NT2/D1 (cell line): ENCODE data around the gene MTX3.

Source experiments
- DNase-seq: peaks from one replicate; pipeline ENCODE4 v3.0.0-alpha.2; 2011; ENCODE audit warnings: low read depth, low spot score
- H3K27me3 ChIP-seq: 2 replicates; pipeline ENCODE4 v1.6.0; 2011; ENCODE audit warnings: mild to moderate bottlenecking; ENCODE audit not compliant: insufficient read length, insufficient read depth
- H3K36me3 ChIP-seq: 2 replicates; pipeline ENCODE4 v1.6.1; 2011; ENCODE audit warnings: mild to moderate bottlenecking, low read length, mixed read lengths; ENCODE audit not compliant: insufficient read depth, insufficient read length
- H3K4me1 ChIP-seq: 2 replicates; pipeline ENCODE4 v1.5.1; 2011; ENCODE audit not compliant: insufficient read depth, insufficient read length
- H3K4me3 ChIP-seq: 2 replicates; pipeline ENCODE4 v1.5.1; 2011; ENCODE audit warnings: low read depth; ENCODE audit not compliant: insufficient read length
- H3K9ac ChIP-seq: 2 replicates; pipeline ENCODE4 v1.6.0; 2011; ENCODE audit warnings: low read depth; ENCODE audit not compliant: insufficient read length
- H3K9me3 ChIP-seq: 2 replicates; pipeline ENCODE4 v1.5.1; 2011; ENCODE audit warnings: mild to moderate bottlenecking, low read length; ENCODE audit not compliant: insufficient read depth
- SUZ12 ChIP-seq: IDR thresholded peaks from 2 replicates; pipeline ENCODE4 v1.6.1; 2011; ENCODE audit not compliant: insufficient read length, insufficient read depth; ENCODE audit errors: extremely low read depth
- YY1 ChIP-seq: IDR thresholded peaks from 2 replicates; pipeline ENCODE4 v1.6.1; 2011; ENCODE audit not compliant: insufficient read length, insufficient read depth
- ZNF274 ChIP-seq: IDR thresholded peaks from 2 replicates; pipeline ENCODE4 v1.6.1; 2011; ENCODE audit warnings: mild to moderate bottlenecking, low read depth, low read length

MTX3 gene

DNA sequence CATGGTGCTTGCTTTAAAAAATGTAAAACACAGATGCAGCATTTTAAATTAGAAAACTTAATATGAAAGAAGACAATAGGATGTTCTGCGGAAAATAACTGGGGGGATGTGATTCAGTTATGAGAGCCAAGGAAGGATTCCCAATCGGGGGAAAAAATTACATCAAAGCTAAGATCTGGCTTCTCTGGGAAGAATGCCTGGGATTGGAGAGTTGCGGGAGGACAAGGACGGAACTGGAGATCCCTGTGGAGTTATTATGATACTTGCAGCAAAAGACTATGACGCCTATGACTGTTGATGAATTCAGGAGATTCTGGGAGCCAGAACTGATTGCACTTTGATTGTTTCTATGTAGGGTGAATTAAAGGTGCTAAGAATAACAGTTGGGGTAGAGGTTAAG lies 24.6 kb downstream of the MTX3 start:
- TF ChIP-seq SUZ12 (no peak), ZNF274 (no peak), YY1 (no peak)
- Histone ChIP-seq H3K27me3 (no peaks in the 10 kb centered on the region), H3K4me3 (no peak overlapping the region), H3K36me3 (no peaks in the 10 kb centered on the region), H3K9me3 (no peaks in the 10 kb centered on the region), H3K9ac (no peak overlapping the region), H3K4me1 (no peaks in the 10 kb centered on the region)
- no peak for DNase-seq

- Histone ChIP-seq H3K9me3 (no peaks in the 10 kb centered on the region), H3K4me3 (no peak overlapping the region), H3K27me3 (no peaks in the 10 kb centered on the region), H3K4me1 (no peaks in the 10 kb centered on the region), H3K9ac (no peak overlapping the region), H3K36me3 (no peaks in the 10 kb centered on the region)
- TF ChIP-seq YY1 (no peak), SUZ12 (no peak), ZNF274 (no peak)
- no peak for DNase-seq
Observed at GRCh38 chr5:79964136-79964535, 26.9 kb downstream of the MTX3 start.

DNA sequence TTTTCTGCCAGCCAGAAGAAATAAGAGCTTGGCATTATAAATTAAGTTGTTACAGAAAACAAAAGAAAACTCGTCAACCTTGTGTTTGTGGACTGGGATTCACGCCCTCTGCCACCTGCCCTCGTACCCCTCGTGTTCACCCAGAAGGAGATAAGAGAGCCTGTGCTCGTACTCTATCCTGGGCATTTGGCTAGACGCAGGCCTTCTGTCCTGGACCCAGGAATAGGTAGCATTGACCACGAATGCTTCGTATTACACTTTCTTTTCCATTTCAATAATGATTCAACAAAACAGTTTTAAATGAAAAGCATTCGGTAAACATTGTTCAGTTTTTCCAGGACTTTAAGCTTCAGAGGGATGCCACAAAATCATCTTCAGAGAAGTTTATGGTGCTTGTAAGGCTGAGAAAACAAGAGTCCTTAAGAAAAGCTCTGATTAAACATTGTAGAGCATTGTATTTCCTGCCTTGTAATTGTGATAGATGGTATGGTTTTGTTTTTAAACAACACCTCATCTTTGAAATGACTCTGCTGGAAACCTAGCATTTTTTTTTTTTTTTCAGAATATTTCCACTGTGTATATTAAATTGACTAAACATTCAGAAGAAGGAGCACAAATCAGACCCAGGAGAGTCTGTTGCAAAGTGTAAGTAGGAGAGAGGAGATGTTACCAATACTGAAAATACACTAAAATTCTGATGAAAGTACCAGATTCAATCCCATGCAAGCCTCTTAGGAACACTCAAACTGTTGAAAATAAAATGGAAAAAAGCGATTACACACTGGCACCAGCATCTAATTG lies 27.6 kb downstream of the MTX3 start:
- Histone ChIP-seq H3K9me3 (0 out of 2 replicates have a peak, but pooled peaks cover 3% of the 10 kb centered on the region), H3K36me3 (no peaks in the 10 kb centered on the region), H3K27me3 (no peaks in the 10 kb centered on the region), H3K4me3 (no peak overlapping the region), H3K4me1 (no peaks in the 10 kb centered on the region), H3K9ac (no peak overlapping the region)
- DNase-seq = no peak
- TF ChIP-seq YY1 (no peak), SUZ12 (no peak), ZNF274 (no peak)

DNA sequence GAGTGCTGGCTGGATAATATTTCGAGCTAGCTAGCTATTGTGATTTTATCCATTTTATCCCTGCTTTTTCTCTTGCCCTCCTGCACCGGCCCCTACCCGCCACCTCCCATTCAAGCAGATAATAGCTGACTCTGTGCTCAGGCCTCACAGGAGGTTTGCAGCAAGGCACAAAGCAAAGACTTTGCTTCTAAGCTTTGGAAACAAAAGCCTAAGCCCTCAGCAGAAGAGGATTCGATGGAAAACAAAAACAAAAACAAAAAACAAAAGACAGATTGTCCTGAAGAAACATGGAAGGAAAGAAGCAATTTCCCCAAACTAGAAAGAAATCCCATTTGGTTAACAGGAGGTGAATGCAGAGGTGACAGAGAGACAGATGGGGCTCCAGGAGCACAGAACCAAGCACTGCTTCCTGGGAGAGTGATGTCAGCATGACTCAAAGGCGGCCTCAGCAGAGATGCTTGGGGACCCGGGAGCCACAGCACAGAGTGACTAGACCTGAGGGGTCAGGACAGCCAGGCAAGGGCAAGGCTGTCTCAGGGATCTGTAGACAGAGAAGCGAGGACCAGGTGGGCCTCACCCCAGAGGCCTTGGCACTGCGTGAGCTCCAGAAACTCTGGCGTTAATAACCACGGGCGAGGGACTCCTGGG lies 28.4 kb downstream of the MTX3 start:
- H3K9ac ChIP-seq = no peak overlapping the region
- H3K4me3 ChIP-seq = no peak overlapping the region
- no peak for TF ChIP-seq ZNF274
- no peak for DNase-seq
- 0 out of 2 replicates have a peak, but pooled peaks cover 3% of the 10 kb centered on the region for H3K9me3 ChIP-seq
- no peaks in the 10 kb centered on the region for H3K27me3 ChIP-seq
- H3K4me1 ChIP-seq = no peaks in the 10 kb centered on the region
- H3K36me3 ChIP-seq = no peaks in the 10 kb centered on the region

DNA sequence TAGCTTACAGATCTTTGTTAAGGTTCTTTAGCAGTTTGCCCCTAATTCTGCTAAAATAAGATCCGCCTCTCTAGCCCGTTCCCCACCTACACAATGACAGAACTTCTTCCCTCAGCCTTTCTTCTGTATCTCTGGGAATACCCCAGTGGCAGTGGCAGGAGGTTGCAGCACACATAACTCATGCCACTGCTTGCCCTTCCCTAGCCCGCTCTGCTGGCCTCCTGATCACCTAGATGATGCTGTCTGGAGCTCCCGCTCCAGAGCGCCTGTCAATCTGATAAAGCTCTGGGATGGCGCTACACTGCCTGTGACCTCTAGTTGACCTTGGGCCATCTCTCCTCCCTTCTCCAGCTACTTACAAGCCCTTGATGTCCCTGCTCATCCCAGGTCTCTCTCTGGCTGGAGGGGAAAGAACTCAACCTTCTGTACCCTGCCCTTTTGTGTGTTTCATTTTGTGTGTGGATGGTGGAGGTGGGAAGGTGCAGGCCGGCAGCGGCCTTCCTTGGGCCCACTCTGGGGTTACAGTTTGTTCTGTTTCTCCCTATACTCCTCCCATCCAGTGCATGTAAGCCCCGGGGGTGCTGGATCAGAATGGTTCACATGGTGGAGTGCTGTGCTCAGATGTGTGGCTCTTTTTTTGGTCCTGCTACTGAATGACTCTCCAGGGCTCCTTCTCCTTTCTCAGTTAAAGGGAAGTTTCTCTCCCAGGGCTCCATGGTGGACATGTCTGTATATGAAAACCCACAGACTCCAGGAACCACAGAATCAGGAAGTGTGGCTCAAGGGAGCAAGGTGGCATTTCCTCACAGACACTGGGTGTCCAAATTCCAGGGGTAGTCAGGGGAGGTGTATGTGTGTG lies 29.1 kb downstream of the MTX3 start:
- H3K4me3 ChIP-seq = no peak overlapping the region
- no peak for TF ChIP-seq YY1
- TF ChIP-seq ZNF274 = no peak
- TF ChIP-seq SUZ12 = no peak
- no peaks in the 10 kb centered on the region for H3K36me3 ChIP-seq
- no peaks in the 10 kb centered on the region for H3K27me3 ChIP-seq
- 0 out of 2 replicates have a peak, but pooled peaks cover 3% of the 10 kb centered on the region for H3K9me3 ChIP-seq
- no peaks in the 10 kb centered on the region for H3K4me1 ChIP-seq
- no peak for DNase-seq
- H3K9ac ChIP-seq = no peak overlapping the region

DNA sequence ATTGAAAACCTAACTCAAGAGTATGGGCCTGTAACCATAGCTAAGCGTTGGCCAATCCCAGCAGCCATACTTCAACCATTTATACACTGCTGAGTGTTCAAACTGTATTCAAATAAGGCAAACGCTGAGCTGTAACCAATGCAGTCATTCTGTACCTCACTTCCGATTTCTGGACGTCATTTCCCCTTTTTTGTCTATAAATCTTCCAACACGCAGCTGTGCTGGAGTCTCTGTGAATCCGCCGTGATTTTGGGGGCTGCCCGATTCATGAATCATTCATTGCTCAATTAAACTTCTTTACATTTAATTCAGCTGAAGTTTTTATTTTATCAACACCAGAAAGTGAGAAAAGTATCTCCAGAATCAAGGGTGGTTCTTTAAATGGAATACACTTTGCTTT lies 31.7 kb downstream of the MTX3 start:
- Histone ChIP-seq H3K9me3 (0 out of 2 replicates have a peak, but pooled peaks cover 3% of the 10 kb centered on the region), H3K4me3 (no peak overlapping the region), H3K27me3 (no peaks in the 10 kb centered on the region), H3K9ac (no peak overlapping the region), H3K36me3 (no peaks in the 10 kb centered on the region), H3K4me1 (peaks cover 7% of the 10 kb centered on the region)
- no peak for DNase-seq
- TF ChIP-seq YY1 = no peak
- no peak for TF ChIP-seq SUZ12
- TF ChIP-seq ZNF274 = no peak
